Muscle layer of duodenum (tissue), 2 donors: Measurements from ENCODE around the gene TBXT.
A peak's percentile ranks its signal among the peaks of the same experiment; 100 is the strongest.
"Not testable (repeated sequence)": the region's sequence is repeated elsewhere in the genome, so short reads cannot be mapped to it uniquely, and the experiment has no call there.

Source experiments
- H3K27ac ChIP-seq: one replicate; pipeline ENCODE4 v1.7.0; 2013; ENCODE audit warnings: mild to moderate bottlenecking, low read length
- H3K27me3 ChIP-seq: one replicate; pipeline ENCODE4 v1.7.0; 2013; ENCODE audit warnings: low read depth, mild to moderate bottlenecking, control low read depth, low read length
- H3K36me3 ChIP-seq, 2 donors: one replicate each; pipeline ENCODE4 v1.7.0; 2013; ENCODE audit warnings: low read length in 2 of 2, control low read depth in 1 of 2, mild to moderate bottlenecking in 1 of 2; ENCODE audit not compliant: insufficient read depth in 2 of 2, control insufficient read depth in 1 of 2
- H3K4me1 ChIP-seq, 2 donors: one replicate each; pipeline ENCODE4 v1.7.0; 2013; ENCODE audit warnings: low read length in 2 of 2, mild to moderate bottlenecking in 2 of 2, control low read depth in 1 of 2, moderate library complexity in 1 of 2; ENCODE audit not compliant: insufficient read depth in 2 of 2, control insufficient read depth in 1 of 2
- H3K4me3 ChIP-seq, 2 donors: one replicate each; pipeline ENCODE4 v1.7.0; 2013; ENCODE audit warnings: low read length in 2 of 2, low read depth in 1 of 2, mild to moderate bottlenecking in 1 of 2
- H3K9me3 ChIP-seq, 2 donors: one replicate each; pipeline ENCODE4 v1.7.0; 2013; ENCODE audit warnings: low read length in 2 of 2, control low read depth in 1 of 2, mild to moderate bottlenecking in 1 of 2; ENCODE audit not compliant: control insufficient read depth in 1 of 2
- donor health status: healthy.

The TBXT gene

DNA sequence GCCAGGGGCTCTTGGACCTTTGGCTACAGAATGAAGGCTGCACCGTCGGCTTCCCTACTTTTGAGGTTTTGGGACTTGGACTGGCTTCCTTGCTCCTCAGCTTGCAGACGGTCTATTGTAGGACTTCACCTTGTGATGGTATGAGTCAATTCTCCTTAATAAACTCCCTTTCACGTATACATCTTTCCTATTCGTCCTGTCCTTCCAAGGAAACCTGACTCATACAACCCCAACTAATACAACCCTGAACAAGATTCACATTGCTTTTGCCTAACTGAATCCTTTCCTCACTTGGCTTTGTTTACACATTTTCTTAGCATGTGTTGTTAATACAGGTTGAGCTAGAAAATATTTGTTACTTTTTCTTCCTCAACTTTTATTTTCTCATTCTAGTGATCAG lies 21.9 kb downstream of the TBXT start:
- H3K4me3 ChIP-seq, result no peak overlapping the region
- H3K4me1 ChIP-seq, result no peaks in the 10 kb centered on the region
- no peaks in the 10 kb centered on the region for H3K27me3 ChIP-seq

DNA sequence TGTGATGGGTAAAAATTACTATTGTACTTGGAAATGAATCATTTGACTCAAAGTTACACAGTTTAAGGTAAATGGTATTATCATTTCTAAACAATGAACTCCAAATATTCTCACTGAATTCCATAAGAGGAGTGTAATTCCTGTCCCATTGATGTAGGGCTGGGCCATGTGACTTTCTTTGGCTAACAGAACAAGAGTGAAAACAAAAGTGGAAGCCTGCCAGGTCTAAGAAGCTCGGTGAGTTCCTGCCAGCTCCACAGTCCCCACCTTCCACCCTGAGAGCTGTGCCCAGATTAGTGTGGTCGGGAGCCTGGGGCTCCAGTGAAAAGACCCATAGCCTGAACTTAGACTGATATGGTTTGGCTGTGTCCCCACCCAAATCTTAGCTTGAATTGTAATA lies 24.6 kb downstream of the TBXT start:
- Histone ChIP-seq H3K36me3 (no peaks in the 10 kb centered on the region), H3K9me3 (no peaks in the 10 kb centered on the region), H3K4me3 (no peak overlapping the region), H3K4me1 (no peaks in the 10 kb centered on the region), H3K27me3 (no peaks in the 10 kb centered on the region), H3K27ac (no peak overlapping the region)

More for the DNA sequence above, 21.9 kb downstream of the TBXT start:
- peaks cover 0 to 15% of the 10 kb centered on the region in 2 donors for H3K9me3 ChIP-seq
- no peak overlapping the region for H3K27ac ChIP-seq
- no peaks in the 10 kb centered on the region for H3K36me3 ChIP-seq

DNA sequence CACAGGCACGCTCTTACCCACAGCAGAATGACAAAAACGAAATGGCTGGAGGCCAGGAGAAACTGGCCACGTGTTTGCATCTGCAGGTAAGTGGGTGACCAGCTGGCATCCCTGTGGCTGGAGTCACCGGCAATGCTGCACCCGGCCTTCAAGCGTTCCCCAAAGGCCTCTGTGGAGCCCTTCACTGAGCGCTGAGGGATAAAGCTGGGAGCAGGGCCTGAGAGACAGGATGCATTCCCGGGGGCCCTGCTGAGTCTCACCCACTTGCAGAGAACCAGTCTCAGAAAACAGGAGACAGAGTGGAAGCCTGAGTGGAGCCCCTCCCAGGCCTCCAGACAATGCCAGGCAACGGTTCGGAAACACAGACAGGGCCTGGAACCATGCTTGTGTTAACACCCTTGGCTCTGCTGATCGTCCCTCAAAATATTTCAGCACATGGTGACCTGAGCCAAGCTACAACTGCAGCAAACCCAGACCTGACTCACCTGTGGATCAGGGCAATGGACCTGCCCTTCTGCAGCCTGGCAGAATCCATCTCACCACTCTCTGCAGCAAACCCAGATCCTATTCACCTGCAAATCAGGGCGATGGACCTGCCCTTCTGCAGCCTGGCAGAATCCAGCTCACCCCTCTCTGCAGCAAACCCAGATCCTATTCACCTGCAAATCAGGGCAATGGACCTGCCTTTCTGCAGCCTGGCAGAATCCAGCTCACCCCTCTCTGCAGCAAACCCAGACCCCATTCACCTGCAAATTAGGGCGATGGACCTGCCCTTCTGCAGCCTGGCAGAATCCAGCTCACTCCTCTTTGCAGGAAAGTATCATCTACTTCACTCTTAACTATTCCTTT lies 39.8 kb downstream of the TBXT start:
- H3K9me3 ChIP-seq, result no peaks in the 10 kb centered on the region
- H3K4me3 ChIP-seq, result no peak overlapping the region
- no peaks in the 10 kb centered on the region for H3K36me3 ChIP-seq
- H3K27me3 ChIP-seq, result no peaks in the 10 kb centered on the region
- no peak overlapping the region for H3K27ac ChIP-seq
- H3K4me1 ChIP-seq, result no peaks in the 10 kb centered on the region

DNA sequence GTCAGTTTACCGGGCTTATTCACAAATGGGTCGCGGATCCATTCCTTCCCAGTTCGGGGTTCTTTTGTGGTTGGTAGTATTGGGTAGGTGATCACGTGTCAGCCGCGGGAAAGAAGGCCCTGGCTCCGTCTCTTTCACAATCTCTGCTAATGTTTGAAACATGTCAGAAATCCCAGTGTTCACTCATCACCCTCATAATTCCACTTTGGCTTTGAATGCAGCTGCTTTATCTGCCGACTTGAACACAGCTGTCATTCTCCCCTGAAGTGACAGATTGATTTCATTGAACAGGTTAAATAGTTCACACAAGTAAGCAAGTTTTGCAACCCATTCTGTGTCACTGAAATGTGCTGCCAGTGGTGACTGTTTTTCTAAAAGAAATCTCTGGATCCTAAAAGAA lies 44.5 kb downstream of the TBXT start:
- H3K4me1 ChIP-seq, H3K27ac ChIP-seq, H3K36me3 ChIP-seq, H3K4me3 ChIP-seq, H3K27me3 ChIP-seq, H3K9me3 ChIP-seq: not testable (repeated sequence)

DNA sequence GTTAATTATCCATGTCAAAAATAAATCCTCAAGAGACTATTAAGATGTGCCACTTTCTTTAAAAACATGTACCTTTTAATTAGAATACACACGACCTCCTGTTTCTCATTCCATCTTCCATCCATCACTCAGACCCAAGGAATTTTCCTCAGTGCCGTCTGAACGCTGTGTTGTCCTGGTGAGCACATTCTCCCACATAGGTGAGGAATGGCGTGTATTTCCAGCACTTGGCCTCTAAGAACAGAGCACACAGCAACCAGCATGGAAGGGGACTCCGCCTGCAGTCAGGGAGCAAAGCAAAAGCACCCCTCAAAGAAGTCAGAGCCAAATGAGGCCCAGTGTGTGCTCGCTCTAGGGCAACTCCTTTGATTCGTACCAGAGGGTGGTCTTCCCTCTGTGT lies 45.9 kb downstream of the TBXT start:
- Histone ChIP-seq H3K27me3 (no peaks in the 10 kb centered on the region), H3K4me3 (no peak overlapping the region), H3K27ac (no peak overlapping the region), H3K36me3 (no peaks in the 10 kb centered on the region), H3K4me1 (no peaks in the 10 kb centered on the region), H3K9me3 (no peaks in the 10 kb centered on the region)

DNA sequence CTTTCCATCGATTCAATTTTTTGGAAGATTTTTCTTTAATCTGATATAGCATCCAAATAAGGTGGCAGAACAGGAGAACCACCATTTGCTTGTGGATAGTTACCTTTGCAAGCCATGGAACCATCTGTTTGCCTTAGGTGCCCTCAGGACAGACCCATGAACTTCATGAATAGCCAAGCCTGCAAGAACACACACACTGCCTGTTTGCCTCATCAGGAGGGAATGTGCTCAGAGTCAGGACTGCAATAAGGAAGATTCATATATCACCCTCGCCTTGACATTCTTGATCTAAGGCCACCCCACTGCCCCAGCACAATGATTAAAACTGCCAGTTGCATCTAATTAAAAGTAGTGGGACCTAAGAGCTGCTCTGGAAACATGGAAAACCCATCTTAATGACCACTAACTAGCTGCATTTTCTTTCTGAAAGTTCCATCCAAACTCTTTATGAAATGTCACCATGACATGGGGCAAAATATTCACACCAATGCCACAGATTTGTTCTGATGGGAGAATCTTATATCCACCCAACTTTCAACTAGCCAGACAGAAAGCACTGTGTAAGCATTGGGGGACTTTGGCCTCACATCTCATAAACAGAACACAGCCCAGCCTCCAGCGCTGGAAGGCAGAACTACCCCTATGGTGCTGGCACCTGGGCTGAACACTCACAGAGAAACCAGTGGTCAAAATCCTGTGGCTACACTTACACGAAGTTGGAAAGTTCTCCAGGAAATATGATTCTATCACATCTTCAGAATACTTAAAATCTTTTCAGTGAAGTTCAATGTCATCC lies 48.3 kb downstream of the TBXT start:
- Histone ChIP-seq H3K9me3 (no peaks in the 10 kb centered on the region), H3K4me3 (no peak overlapping the region), H3K4me1 (no peaks in the 10 kb centered on the region), H3K27me3 (no peaks in the 10 kb centered on the region), H3K27ac (no peak overlapping the region), H3K36me3 (no peaks in the 10 kb centered on the region)

DNA sequence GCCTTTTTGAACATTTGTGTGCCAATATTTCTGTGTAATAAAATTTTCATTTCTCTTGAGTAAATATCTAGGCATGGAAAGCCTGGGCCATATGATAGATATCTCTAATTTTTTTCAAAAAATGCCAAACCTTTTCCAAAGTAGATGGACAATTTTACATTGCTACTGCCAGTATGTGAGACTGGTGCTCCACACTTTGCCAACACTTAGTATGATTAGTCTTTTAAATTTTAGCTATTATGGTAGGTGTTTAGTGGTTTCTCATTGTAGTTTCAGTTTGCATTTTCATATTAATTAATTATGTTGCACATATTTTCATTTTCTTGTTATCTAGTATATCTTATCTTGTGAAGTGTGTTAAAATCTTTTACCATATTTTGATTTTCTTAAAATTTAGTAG lies 52.0 kb downstream of the TBXT start:
- no peak overlapping the region for H3K4me3 ChIP-seq
- no peaks in the 10 kb centered on the region for H3K36me3 ChIP-seq
- H3K9me3 ChIP-seq, result no peaks in the 10 kb centered on the region
- no peaks in the 10 kb centered on the region for H3K27me3 ChIP-seq
- no peaks in the 10 kb centered on the region for H3K4me1 ChIP-seq
- no peak overlapping the region for H3K27ac ChIP-seq

DNA sequence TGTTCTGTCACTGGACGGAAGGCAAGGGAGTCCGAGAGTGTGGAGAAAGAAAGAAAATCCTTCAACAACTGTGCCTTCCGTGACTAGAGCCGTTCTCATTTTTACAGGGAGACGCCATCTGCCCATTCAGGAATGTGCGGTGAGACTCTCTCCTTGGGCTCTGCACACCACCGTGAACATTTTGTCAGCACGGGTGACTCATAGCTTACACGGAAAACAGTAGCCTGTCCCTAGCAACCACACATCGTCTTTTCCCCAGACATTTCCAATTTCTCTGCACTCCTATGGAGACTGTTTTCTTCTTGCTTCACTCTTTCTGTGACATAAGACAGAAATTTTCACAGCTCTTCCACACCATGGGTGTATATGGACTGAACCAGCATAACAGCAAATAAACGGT lies 55.1 kb downstream of the TBXT start:
- no peak overlapping the region for H3K4me3 ChIP-seq

DNA sequence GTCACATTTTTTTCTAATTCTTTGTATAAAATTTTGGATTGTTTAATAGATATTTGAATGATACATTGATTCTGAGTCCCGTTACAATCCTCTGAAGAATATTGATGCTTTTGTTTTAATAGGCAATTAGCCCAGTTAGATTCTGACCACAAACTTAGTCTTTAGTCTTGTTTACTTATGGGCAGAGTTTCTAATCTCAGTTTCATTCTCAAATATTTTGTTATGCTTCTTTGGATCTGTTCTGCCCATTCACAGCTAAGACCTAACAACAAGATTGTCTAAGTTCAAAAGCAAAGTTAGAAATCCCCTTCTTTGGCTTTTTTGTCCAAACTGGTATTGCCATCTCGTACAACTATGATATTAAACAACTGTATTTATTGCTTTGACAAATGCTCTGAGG lies 58.0 kb downstream of the TBXT start:
- Histone ChIP-seq H3K36me3 (no peaks in the 10 kb centered on the region), H3K9me3 (no peaks in the 10 kb centered on the region), H3K27ac (no peak overlapping the region), H3K4me3 (no peak overlapping the region), H3K27me3 (no peaks in the 10 kb centered on the region), H3K4me1 (no peaks in the 10 kb centered on the region)

More for the DNA sequence above, 55.1 kb downstream of the TBXT start:
- H3K4me1 ChIP-seq, result no peaks in the 10 kb centered on the region
- peak overlapping the region; percentile 26 for H3K27ac ChIP-seq
- H3K27me3 ChIP-seq, result no peaks in the 10 kb centered on the region
- no peaks in the 10 kb centered on the region for H3K9me3 ChIP-seq
- H3K36me3 ChIP-seq, result no peaks in the 10 kb centered on the region
